ENCODE data around the gene CCL18.
"Not testable (repeated sequence)": the region's sequence is repeated elsewhere in the genome, so short reads cannot be mapped to it uniquely, and the experiment has no call there.

Gene CCL18

DNA sequence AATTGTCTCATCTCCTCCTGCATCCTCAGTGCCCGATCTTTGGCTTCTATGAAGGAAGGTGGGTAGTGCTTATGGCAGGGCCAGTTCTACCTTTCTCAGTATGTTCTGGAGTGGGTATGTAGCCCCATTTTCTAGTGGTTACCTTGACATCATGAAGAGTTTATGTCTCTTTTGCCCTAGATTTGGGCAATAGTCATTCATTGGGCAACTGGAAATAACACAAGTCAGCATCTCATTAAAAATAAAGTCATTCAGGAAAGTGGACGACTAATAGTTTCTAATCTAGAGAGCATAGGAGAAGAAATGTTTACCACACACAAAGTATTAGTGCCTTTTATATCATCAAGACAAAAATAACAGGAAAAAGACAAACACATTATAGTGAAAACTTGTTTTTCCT is 19.6 kb downstream of the CCL18 start:
- not testable (repeated sequence) for H3K27me3 ChIP-seq (ENCODE audit: insufficient read depth, low read length); H3K4me2 ChIP-seq (ENCODE audit: low read length); H3K36me3 ChIP-seq (ENCODE audit: insufficient read depth, low read length); H3K79me2 ChIP-seq (ENCODE audit: insufficient read depth, low read length); H3K9me3 ChIP-seq (ENCODE audit: low read length); H2AFZ ChIP-seq (ENCODE audit: low read length); H3K9ac ChIP-seq (ENCODE audit: low read length); H3K4me1 ChIP-seq (ENCODE audit: insufficient read depth, low read length, severe bottlenecking); H3K9me2 ChIP-seq (ENCODE audit: low read depth, low read length); H4K20me1 ChIP-seq (ENCODE audit: insufficient read depth, low read length); H3K4me3 ChIP-seq (ENCODE audit: low read depth, low read length, poor library complexity, severe bottlenecking); H3F3A ChIP-seq (ENCODE audit: insufficient read depth, low read length); H3K27ac ChIP-seq (ENCODE audit: low read depth, low read length, poor library complexity, severe bottlenecking)

DNA sequence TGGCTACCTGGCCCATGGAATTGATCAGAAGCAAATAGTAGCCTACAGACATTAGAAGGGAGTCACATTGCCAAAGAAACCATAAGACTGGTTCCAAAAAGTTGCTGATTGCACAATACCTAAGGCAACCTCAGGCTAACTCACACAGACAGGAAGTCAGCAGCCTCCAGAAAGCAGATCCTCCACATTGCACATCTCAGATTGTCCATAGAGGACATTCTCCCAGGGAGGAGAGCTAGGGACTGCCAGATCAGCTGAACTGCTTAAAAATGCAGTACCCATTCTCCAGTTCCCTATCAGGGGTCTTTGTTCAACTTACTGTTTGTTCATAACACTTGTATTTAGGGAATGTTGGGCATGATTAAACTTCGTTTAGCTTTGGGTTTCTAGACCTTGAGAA is 21.7 kb downstream of the CCL18 start:
- Histone ChIP-seq H3K9ac (ENCODE audit: low read length) (no peak overlapping the region), H3K4me2 (ENCODE audit: low read length) (no peak overlapping the region), H4K20me1 (ENCODE audit: insufficient read depth, low read length) (no peaks in the 10 kb centered on the region), H3K4me3 (ENCODE audit: low read depth, low read length, poor library complexity, severe bottlenecking) (no peak overlapping the region), H3K9me3 (ENCODE audit: low read length) (no peaks in the 10 kb centered on the region), H3K79me2 (ENCODE audit: insufficient read depth, low read length) (no peaks in the 10 kb centered on the region), H3K4me1 (ENCODE audit: insufficient read depth, low read length, severe bottlenecking) (no peaks in the 10 kb centered on the region), H3K9me2 (ENCODE audit: low read depth, low read length) (no peaks in the 10 kb centered on the region), H2AFZ (ENCODE audit: low read length) (no peak overlapping the region), H3K27me3 (ENCODE audit: insufficient read depth, low read length) (no peaks in the 10 kb centered on the region), H3K36me3 (ENCODE audit: insufficient read depth, low read length) (no peaks in the 10 kb centered on the region), H3F3A (ENCODE audit: insufficient read depth, low read length) (no peaks in the 10 kb centered on the region), H3K27ac (ENCODE audit: low read depth, low read length, poor library complexity, severe bottlenecking) (no peak overlapping the region)
- TF ChIP-seq EZH2 (IDR thresholded peaks at IDR 0.05; ENCODE audit: borderline replicate concordance, low read length) = no peak
- TF ChIP-seq, protein P1, sequence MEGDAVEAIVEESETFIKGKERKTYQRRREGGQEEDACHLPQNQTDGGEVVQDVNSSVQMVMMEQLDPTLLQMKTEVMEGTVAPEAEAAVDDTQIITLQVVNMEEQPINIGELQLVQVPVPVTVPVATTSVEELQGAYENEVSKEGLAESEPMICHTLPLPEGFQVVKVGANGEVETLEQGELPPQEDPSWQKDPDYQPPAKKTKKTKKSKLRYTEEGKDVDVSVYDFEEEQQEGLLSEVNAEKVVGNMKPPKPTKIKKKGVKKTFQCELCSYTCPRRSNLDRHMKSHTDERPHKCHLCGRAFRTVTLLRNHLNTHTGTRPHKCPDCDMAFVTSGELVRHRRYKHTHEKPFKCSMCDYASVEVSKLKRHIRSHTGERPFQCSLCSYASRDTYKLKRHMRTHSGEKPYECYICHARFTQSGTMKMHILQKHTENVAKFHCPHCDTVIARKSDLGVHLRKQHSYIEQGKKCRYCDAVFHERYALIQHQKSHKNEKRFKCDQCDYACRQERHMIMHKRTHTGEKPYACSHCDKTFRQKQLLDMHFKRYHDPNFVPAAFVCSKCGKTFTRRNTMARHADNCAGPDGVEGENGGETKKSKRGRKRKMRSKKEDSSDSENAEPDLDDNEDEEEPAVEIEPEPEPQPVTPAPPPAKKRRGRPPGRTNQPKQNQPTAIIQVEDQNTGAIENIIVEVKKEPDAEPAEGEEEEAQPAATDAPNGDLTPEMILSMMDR (IDR thresholded peaks at IDR 0.05; ENCODE audit: low read length) = no peak

DNA sequence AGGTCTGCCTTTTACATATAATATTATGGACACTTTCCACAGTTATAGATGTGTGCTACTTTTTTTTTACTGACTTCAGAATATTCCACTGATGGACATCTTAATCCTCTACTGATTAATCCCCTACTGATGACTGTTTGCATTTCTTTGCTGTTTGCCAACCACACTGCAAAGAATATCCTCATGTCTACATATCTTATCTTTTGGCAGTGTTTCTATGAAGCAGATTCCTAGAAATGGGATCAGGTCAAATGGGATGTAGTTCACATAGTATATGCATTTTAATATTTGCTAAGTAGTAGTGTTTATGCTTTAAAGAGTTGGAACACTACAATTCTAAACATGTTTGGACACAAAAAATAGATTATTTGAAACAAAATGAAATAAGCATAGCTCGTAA is 22.7 kb downstream of the CCL18 start:
- H3K4me3 ChIP-seq (ENCODE audit: low read depth, low read length, poor library complexity, severe bottlenecking) = no peak overlapping the region
- H3K9me2 ChIP-seq (ENCODE audit: low read depth, low read length) = no peaks in the 10 kb centered on the region
- H3K9ac ChIP-seq (ENCODE audit: low read length) = no peak overlapping the region
- no peaks in the 10 kb centered on the region for H3F3A ChIP-seq (ENCODE audit: insufficient read depth, low read length)
- no peak overlapping the region for H2AFZ ChIP-seq (ENCODE audit: low read length)
- no peaks in the 10 kb centered on the region for H3K9me3 ChIP-seq (ENCODE audit: low read length)
- TF ChIP-seq, protein P1 (IDR thresholded peaks at IDR 0.05; ENCODE audit: low read length) = no peak
- no peak for TF ChIP-seq EZH2 (IDR thresholded peaks at IDR 0.05; ENCODE audit: borderline replicate concordance, low read length)
- no peaks in the 10 kb centered on the region for H3K27me3 ChIP-seq (ENCODE audit: insufficient read depth, low read length)
- no peaks in the 10 kb centered on the region for H3K79me2 ChIP-seq (ENCODE audit: insufficient read depth, low read length)
- no peak overlapping the region for H3K27ac ChIP-seq (ENCODE audit: low read depth, low read length, poor library complexity, severe bottlenecking)
- no peak overlapping the region for H3K4me2 ChIP-seq (ENCODE audit: low read length)
- no peaks in the 10 kb centered on the region for H4K20me1 ChIP-seq (ENCODE audit: insufficient read depth, low read length)
- no peaks in the 10 kb centered on the region for H3K4me1 ChIP-seq (ENCODE audit: insufficient read depth, low read length, severe bottlenecking)
- H3K36me3 ChIP-seq (ENCODE audit: insufficient read depth, low read length) = no peaks in the 10 kb centered on the region

DNA sequence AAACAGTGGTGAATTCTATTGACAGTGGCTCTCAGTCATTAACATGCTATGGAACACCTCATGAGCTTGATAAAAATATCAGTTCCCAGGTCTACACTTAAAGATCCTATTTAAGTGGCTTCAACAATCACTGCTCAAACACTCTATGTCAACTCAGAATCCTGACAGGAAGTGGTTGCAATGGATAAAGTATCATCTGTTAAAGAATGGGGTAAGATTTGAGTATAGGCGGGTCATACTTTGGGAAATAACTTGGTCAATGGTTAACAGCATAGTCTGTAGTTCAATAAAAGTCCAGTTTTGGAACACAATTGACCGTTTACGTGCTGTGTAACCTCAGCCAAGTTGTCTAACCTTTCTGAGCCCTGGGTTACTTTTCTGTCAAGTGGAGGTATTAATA is 23.4 kb downstream of the CCL18 start:
- not testable (repeated sequence) for H3K9me2 ChIP-seq (ENCODE audit: low read depth, low read length); H3K27ac ChIP-seq (ENCODE audit: low read depth, low read length, poor library complexity, severe bottlenecking); H3K4me2 ChIP-seq (ENCODE audit: low read length); H4K20me1 ChIP-seq (ENCODE audit: insufficient read depth, low read length); H3K4me1 ChIP-seq (ENCODE audit: insufficient read depth, low read length, severe bottlenecking); H3K27me3 ChIP-seq (ENCODE audit: insufficient read depth, low read length); H3K9me3 ChIP-seq (ENCODE audit: low read length); H3K36me3 ChIP-seq (ENCODE audit: insufficient read depth, low read length); H3K79me2 ChIP-seq (ENCODE audit: insufficient read depth, low read length); H3K9ac ChIP-seq (ENCODE audit: low read length); H3F3A ChIP-seq (ENCODE audit: insufficient read depth, low read length); H3K4me3 ChIP-seq (ENCODE audit: low read depth, low read length, poor library complexity, severe bottlenecking); H2AFZ ChIP-seq (ENCODE audit: low read length)

DNA sequence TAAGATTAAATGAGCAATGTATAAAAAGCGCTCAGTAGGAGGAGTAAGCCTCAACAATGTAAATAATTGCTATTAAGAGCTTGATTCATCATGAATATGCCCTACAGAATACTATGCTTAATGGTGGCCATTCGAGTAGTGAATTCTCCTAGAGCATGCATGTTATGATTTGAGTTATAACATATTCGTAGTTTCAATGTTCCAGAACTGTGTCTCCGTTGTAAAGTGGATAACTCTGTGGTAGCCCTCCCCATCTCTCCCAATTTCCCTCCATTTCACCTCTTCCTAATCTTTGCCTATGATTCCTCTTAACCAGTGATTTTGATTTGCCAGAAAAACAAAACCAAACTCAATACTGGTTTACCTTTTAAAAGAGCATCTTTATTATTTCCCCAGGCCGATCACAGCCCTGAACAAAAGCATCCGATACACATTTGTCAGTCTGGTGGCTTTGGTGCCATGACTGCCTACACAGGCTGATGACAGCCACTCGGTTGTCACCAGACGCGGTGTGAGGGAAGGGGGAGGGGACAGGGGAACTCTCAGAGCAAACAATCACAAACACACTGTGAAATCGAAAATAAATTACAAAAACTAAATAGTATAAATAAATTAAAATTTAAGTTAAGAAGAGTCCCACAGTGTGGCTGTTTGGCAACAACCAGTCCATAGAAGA is 24.0 kb downstream of the CCL18 start:
- H3K79me2 ChIP-seq (ENCODE audit: insufficient read depth, low read length); H3K36me3 ChIP-seq (ENCODE audit: insufficient read depth, low read length); H2AFZ ChIP-seq (ENCODE audit: low read length); H3K27me3 ChIP-seq (ENCODE audit: insufficient read depth, low read length); H3K4me3 ChIP-seq (ENCODE audit: low read depth, low read length, poor library complexity, severe bottlenecking); H3K4me1 ChIP-seq (ENCODE audit: insufficient read depth, low read length, severe bottlenecking); H3F3A ChIP-seq (ENCODE audit: insufficient read depth, low read length); H3K4me2 ChIP-seq (ENCODE audit: low read length); H3K9me2 ChIP-seq (ENCODE audit: low read depth, low read length); H3K9me3 ChIP-seq (ENCODE audit: low read length); H3K9ac ChIP-seq (ENCODE audit: low read length); H3K27ac ChIP-seq (ENCODE audit: low read depth, low read length, poor library complexity, severe bottlenecking); H4K20me1 ChIP-seq (ENCODE audit: insufficient read depth, low read length): not testable (repeated sequence)
